DOHH2 (cell line): Measurements from ENCODE around the gene PEPD.

ENCODE experiments used
- H3F3A ChIP-seq: fragments of 200-600 bp; sonication (generic), shearing (Covaris generic); 2 replicates; pipeline ENCODE4 v1.6.0; 2016; ENCODE audit warnings: antibody characterized with exemption, mild to moderate bottlenecking; ENCODE audit not compliant: control insufficient read depth, insufficient read depth
- H3K27ac ChIP-seq: fragments of 200-600 bp; sonication (generic); 2 replicates; pipeline ENCODE4 v1.5.1; 2014; ENCODE audit warnings: low read depth, mild to moderate bottlenecking, low read length, moderate library complexity
- H3K27me3 ChIP-seq: fragments of 200-600 bp; sonication (generic); 2 replicates; pipeline ENCODE4 v1.6.1; 2014; ENCODE audit warnings: mild to moderate bottlenecking, low read length, mixed read lengths; ENCODE audit not compliant: control insufficient read depth
- H3K36me3 ChIP-seq: fragments of 200-600 bp; sonication (generic); 2 replicates; pipeline ENCODE4 v1.6.1; 2014; ENCODE audit warnings: mild to moderate bottlenecking, low read length, moderate library complexity, mixed read lengths; ENCODE audit not compliant: control insufficient read depth
- H3K4me1 ChIP-seq: fragments of 200-600 bp; sonication (generic); 2 replicates; pipeline ENCODE4 v1.6.1; 2014; ENCODE audit warnings: mild to moderate bottlenecking, low read length, mixed read lengths; ENCODE audit not compliant: control insufficient read depth
- H3K4me2 ChIP-seq: fragments of 200-600 bp; sonication (generic); 2 replicates; pipeline ENCODE4 v1.6.0; 2014; ENCODE audit warnings: mild to moderate bottlenecking, low read length, moderate library complexity
- H3K4me3 ChIP-seq: fragments of 200-600 bp; sonication (generic); 2 replicates; pipeline ENCODE4 v1.5.1; 2014; ENCODE audit warnings: mild to moderate bottlenecking, low read length, mixed read lengths
- H3K79me2 ChIP-seq: fragments of 200-600 bp; sonication (generic); 2 replicates; pipeline ENCODE4 v1.6.1; 2014; ENCODE audit warnings: mild to moderate bottlenecking, low read length, mixed read lengths; ENCODE audit not compliant: control insufficient read depth
- H3K9me2 ChIP-seq: fragments of 200-600 bp; sonication (generic); replicated peaks from 2 replicates; pipeline ENCODE4 v1.6.1; 2014; ENCODE audit warnings: mild to moderate bottlenecking, low read length, mixed read lengths; ENCODE audit not compliant: control insufficient read depth
- H3K9me3 ChIP-seq: fragments of 200-600 bp; sonication (generic); 2 replicates; pipeline ENCODE4 v1.6.1; 2014; ENCODE audit warnings: antibody characterized with exemption, low read length, mixed read lengths; ENCODE audit not compliant: control insufficient read depth, insufficient read depth
- H4K20me1 ChIP-seq: fragments of 200-600 bp; sonication (generic); 2 replicates; pipeline ENCODE4 v1.6.0; 2014; ENCODE audit warnings: low read depth, mild to moderate bottlenecking, antibody characterized with exemption, low read length, moderate library complexity; ENCODE audit not compliant: control insufficient read depth, insufficient read depth
- EZH2phosphoT487 ChIP-seq: fragments of 200-600 bp; sonication (generic); IDR thresholded peaks from 2 replicates; pipeline ENCODE4 v1.6.1; 2017; ENCODE audit warnings: borderline replicate concordance, mild to moderate bottlenecking, antibody characterized with exemption, low read length, moderate library complexity, mixed read lengths
- TF ChIP-seq, protein P1 (sequence below): fragments of 200-600 bp; sonication (generic); IDR thresholded peaks from one replicate; pipeline ENCODE4 v1.5.1; 2014; ENCODE audit warnings: antibody characterized with exemption, mild to moderate bottlenecking, low read depth, low read length; ENCODE audit not compliant: poor library complexity, severe bottlenecking

The PEPD gene

DNA sequence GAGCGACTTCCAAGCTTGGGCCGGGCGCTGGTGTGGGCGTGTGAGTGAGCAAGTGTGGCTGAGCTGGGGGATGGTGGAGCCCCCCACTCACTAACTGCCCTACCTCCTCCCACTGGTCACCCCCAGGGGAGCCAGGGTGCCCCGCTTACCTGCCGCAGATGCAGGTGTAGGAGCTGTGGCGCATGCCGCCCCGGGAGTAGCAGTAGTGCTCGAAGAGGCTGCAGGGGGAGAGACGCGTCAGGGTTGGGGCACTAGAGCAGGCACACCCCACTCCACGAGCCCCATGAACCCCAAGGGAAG is 108.2 kb downstream of the PEPD start:
- Histone ChIP-seq H3K4me2 (no peak overlapping the region), H3F3A (no peaks in the 10 kb centered on the region), H3K27me3 (no peaks in the 10 kb centered on the region), H3K79me2 (no peaks in the 10 kb centered on the region), H3K9me2 (no peaks in the 10 kb centered on the region), H3K4me1 (no peaks in the 10 kb centered on the region), H3K36me3 (no peaks in the 10 kb centered on the region), H3K27ac (no peak overlapping the region), H3K4me3 (no peak overlapping the region), H4K20me1 (peaks cover 4% of the 10 kb centered on the region; the same call in 1 of the 2 replicates), H3K9me3 (no peaks in the 10 kb centered on the region)
- no peak for TF ChIP-seq EZH2phosphoT487
- TF ChIP-seq, protein P1, sequence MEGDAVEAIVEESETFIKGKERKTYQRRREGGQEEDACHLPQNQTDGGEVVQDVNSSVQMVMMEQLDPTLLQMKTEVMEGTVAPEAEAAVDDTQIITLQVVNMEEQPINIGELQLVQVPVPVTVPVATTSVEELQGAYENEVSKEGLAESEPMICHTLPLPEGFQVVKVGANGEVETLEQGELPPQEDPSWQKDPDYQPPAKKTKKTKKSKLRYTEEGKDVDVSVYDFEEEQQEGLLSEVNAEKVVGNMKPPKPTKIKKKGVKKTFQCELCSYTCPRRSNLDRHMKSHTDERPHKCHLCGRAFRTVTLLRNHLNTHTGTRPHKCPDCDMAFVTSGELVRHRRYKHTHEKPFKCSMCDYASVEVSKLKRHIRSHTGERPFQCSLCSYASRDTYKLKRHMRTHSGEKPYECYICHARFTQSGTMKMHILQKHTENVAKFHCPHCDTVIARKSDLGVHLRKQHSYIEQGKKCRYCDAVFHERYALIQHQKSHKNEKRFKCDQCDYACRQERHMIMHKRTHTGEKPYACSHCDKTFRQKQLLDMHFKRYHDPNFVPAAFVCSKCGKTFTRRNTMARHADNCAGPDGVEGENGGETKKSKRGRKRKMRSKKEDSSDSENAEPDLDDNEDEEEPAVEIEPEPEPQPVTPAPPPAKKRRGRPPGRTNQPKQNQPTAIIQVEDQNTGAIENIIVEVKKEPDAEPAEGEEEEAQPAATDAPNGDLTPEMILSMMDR = no peak

GRCh38 chr19:33412601-33413425 is 108.8 kb downstream of the PEPD start:
- TF ChIP-seq, protein P1 = no peak
- no peak for TF ChIP-seq EZH2phosphoT487
- no peaks in the 10 kb centered on the region for H3F3A ChIP-seq
- no peaks in the 10 kb centered on the region for H3K79me2 ChIP-seq
- no peaks in the 10 kb centered on the region for H3K27me3 ChIP-seq
- H3K4me3 ChIP-seq = no peak overlapping the region
- H4K20me1 ChIP-seq = peaks cover 4% of the 10 kb centered on the region; the same call in 1 of the 2 replicates
- H3K4me2 ChIP-seq = no peak overlapping the region
- no peaks in the 10 kb centered on the region for H3K9me2 ChIP-seq
- no peaks in the 10 kb centered on the region for H3K36me3 ChIP-seq
- H3K9me3 ChIP-seq = no peaks in the 10 kb centered on the region
- no peak overlapping the region for H3K27ac ChIP-seq
- H3K4me1 ChIP-seq = no peaks in the 10 kb centered on the region

DNA sequence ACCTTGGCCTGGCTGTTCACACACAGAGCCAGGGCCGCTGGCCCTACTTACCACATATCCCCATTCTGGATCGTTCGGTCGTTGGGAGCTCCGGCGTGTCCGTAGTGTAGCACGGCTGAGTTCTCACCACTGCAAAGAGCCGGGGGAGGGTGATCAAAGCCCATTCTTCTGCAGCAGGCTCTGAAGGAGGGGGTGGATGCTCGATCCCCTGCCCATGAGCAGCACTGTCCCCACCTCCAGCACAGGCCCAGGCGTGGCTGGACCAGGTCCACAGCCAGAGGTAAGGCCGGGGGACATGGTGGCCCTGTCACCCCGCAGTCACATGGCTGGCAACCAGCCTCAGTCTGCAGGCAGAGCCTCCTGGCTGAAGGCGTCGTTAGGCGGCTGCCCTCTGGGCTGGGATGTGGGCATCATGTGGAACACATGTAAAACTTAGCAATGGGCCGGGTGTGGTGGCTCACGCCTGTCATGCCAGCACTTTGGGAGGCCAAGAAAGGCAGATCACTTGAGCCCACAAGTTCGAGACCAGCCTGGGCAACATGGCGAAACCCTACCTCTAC is 109.9 kb downstream of the PEPD start:
- H4K20me1 ChIP-seq = peaks cover 4% of the 10 kb centered on the region; the same call in 1 of the 2 replicates
- no peaks in the 10 kb centered on the region for H3K79me2 ChIP-seq
- TF ChIP-seq, protein P1 = no peak
- no peak for TF ChIP-seq EZH2phosphoT487
- no peak overlapping the region for H3K4me3 ChIP-seq
- H3K4me1 ChIP-seq = no peaks in the 10 kb centered on the region
- H3K36me3 ChIP-seq = no peaks in the 10 kb centered on the region
- H3K27ac ChIP-seq = no peak overlapping the region
- no peak overlapping the region for H3K4me2 ChIP-seq
- no peaks in the 10 kb centered on the region for H3K9me2 ChIP-seq
- no peaks in the 10 kb centered on the region for H3F3A ChIP-seq
- no peaks in the 10 kb centered on the region for H3K27me3 ChIP-seq
- no peaks in the 10 kb centered on the region for H3K9me3 ChIP-seq
